Activated T-cell treated with anti-CD3 and anti-CD28 coated beads, Interleukin-2, amount 50 U/mL, for 24 hours (primary cell): ENCODE data around the gene GRID2.
"Not testable (repeated sequence)": the region's sequence is repeated elsewhere in the genome, so short reads cannot be mapped to it uniquely, and the experiment has no call there.

Experiments used
- DNase-seq: peaks from one replicate; pipeline ENCODE4 v3.0.0-alpha.2; 2020
- H3K27ac Mint-ChIP-seq: 2 replicates; pipeline ENCODE4 v1.8.0; 2020; ENCODE audit warnings: mild to moderate bottlenecking, mixed read lengths
- H3K27me3 Mint-ChIP-seq: 2 replicates; pipeline ENCODE4 v1.8.0; 2020; ENCODE audit warnings: mixed read lengths
- H3K36me3 Mint-ChIP-seq: 2 replicates; pipeline ENCODE4 v1.8.0; 2020; ENCODE audit warnings: low read depth, mixed read lengths
- H3K4me1 Mint-ChIP-seq: 2 replicates; pipeline ENCODE4 v1.8.0; 2020; ENCODE audit warnings: low read depth, mixed read lengths
- H3K4me3 Mint-ChIP-seq: 2 replicates; pipeline ENCODE4 v1.8.0; 2020; ENCODE audit warnings: mild to moderate bottlenecking, moderate library complexity, mixed read lengths
- H3K9me3 Mint-ChIP-seq: 2 replicates; pipeline ENCODE4 v1.8.0; 2020; ENCODE audit warnings: mixed read lengths

Gene GRID2

GRCh38 chr4:92442131-92442530 lies 138.4 kb downstream of the GRID2 start:
- H3K36me3 Mint-ChIP-seq, H3K27ac Mint-ChIP-seq, H3K4me3 Mint-ChIP-seq, H3K27me3 Mint-ChIP-seq, H3K4me1 Mint-ChIP-seq, DNase-seq, H3K9me3 Mint-ChIP-seq: not testable (repeated sequence)

- not testable (repeated sequence) for H3K4me1 Mint-ChIP-seq, H3K27ac Mint-ChIP-seq, H3K36me3 Mint-ChIP-seq, H3K9me3 Mint-ChIP-seq, H3K4me3 Mint-ChIP-seq, DNase-seq, H3K27me3 Mint-ChIP-seq
Observed at GRCh38 chr4:92444143-92444843, 140.5 kb downstream of the GRID2 start.

GRCh38 chr4:92445127-92445526 lies 141.4 kb downstream of the GRID2 start:
- no peaks in the 10 kb centered on the region for H3K27me3 Mint-ChIP-seq
- H3K27ac Mint-ChIP-seq, result no peak overlapping the region

GRCh38 chr4:92447255-92447905 lies 143.6 kb downstream of the GRID2 start:
- DNase-seq, result no peak
- H3K9me3 Mint-ChIP-seq, result peaks cover 9% of the 10 kb centered on the region
- H3K4me1 Mint-ChIP-seq, result no peaks in the 10 kb centered on the region
- no peak overlapping the region for H3K27ac Mint-ChIP-seq
- no peaks in the 10 kb centered on the region for H3K27me3 Mint-ChIP-seq
- no peaks in the 10 kb centered on the region for H3K36me3 Mint-ChIP-seq
- H3K4me3 Mint-ChIP-seq, result no peak overlapping the region

More at GRCh38 chr4:92445127-92445526, 141.4 kb downstream of the GRID2 start:
- no peak for DNase-seq
- peaks cover 9% of the 10 kb centered on the region for H3K9me3 Mint-ChIP-seq
- H3K36me3 Mint-ChIP-seq, result no peaks in the 10 kb centered on the region
- no peaks in the 10 kb centered on the region for H3K4me1 Mint-ChIP-seq
- no peak overlapping the region for H3K4me3 Mint-ChIP-seq

DNA sequence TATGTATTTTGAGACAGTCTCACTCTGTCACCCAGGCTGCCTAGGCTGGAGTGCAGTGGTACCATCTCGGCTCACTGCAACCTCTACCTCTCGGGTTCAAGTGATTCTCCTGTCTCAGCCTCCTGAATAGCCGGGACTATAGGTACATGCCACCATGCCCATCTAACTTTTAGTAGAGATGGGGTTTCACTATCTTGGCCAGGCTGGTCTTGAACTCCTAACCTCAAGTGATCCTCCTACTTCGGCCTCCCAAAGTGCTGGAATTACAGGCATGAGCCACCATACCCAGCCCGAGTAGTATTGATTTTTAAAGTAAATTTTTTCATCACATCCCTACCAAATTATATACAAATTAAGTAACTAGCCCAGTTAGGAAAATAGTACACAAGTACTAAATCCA lies 144.4 kb downstream of the GRID2 start:
- not testable (repeated sequence) for H3K4me1 Mint-ChIP-seq, DNase-seq

GRCh38 chr4:92450694-92451093 lies 146.9 kb downstream of the GRID2 start:
- Mint-ChIP-seq H3K4me3 (no peak overlapping the region), H3K27me3 (no peaks in the 10 kb centered on the region), H3K9me3 (peaks cover 5% of the 10 kb centered on the region), H3K27ac (no peak overlapping the region), H3K4me1 (no peaks in the 10 kb centered on the region), H3K36me3 (no peaks in the 10 kb centered on the region)
- DNase-seq, result no peak

More for the DNA sequence above, 144.4 kb downstream of the GRID2 start:
- not testable (repeated sequence) for H3K4me3 Mint-ChIP-seq, H3K27ac Mint-ChIP-seq, H3K27me3 Mint-ChIP-seq, H3K9me3 Mint-ChIP-seq, H3K36me3 Mint-ChIP-seq

DNA sequence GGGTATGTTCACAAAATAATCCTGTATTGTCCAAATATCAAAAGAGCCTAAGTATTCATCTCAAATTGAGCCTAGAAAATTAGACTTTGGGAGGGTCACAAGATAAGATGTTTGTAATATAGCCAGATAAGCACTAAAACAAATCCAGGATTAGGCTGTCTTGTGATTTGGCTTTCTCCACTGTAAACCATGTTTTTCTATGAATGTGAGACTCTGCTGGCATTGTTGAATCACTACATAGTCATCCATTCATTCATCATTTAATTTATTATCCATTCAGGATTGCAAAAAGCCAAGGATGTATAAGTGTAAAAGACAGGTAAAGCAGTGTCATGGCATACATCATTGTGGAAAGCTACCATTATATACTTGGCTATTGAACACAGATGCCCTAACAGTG lies 148.0 kb downstream of the GRID2 start:
- H3K4me1 Mint-ChIP-seq, result no peaks in the 10 kb centered on the region
- no peaks in the 10 kb centered on the region for H3K27me3 Mint-ChIP-seq
- no peaks in the 10 kb centered on the region for H3K36me3 Mint-ChIP-seq
- no peak overlapping the region for H3K4me3 Mint-ChIP-seq
- H3K27ac Mint-ChIP-seq, result no peak overlapping the region
- no peak for DNase-seq
- H3K9me3 Mint-ChIP-seq, result peaks cover 6% of the 10 kb centered on the region

- H3K9me3 Mint-ChIP-seq, H3K4me3 Mint-ChIP-seq: not testable (repeated sequence)
Observed at GRCh38 chr4:92452383-92452782, 148.6 kb downstream of the GRID2 start.

GRCh38 chr4:92455329-92455839 lies 151.6 kb downstream of the GRID2 start:
- Mint-ChIP-seq H3K36me3 (no peaks in the 10 kb centered on the region), H3K9me3 (peaks cover 9% of the 10 kb centered on the region), H3K27me3 (no peaks in the 10 kb centered on the region), H3K4me1 (no peaks in the 10 kb centered on the region), H3K27ac (no peak overlapping the region), H3K4me3 (no peak overlapping the region)
- DNase-seq, result no peak

More at GRCh38 chr4:92452383-92452782, 148.6 kb downstream of the GRID2 start:
- not testable (repeated sequence) for H3K27me3 Mint-ChIP-seq, H3K36me3 Mint-ChIP-seq, H3K27ac Mint-ChIP-seq, DNase-seq, H3K4me1 Mint-ChIP-seq

GRCh38 chr4:92455951-92456350 lies 152.2 kb downstream of the GRID2 start:
- peaks cover 9% of the 10 kb centered on the region for H3K9me3 Mint-ChIP-seq
- DNase-seq, result no peak
- H3K27me3 Mint-ChIP-seq, result no peaks in the 10 kb centered on the region
- H3K4me3 Mint-ChIP-seq, result no peak overlapping the region
- no peak overlapping the region for H3K27ac Mint-ChIP-seq
- H3K36me3 Mint-ChIP-seq, result no peaks in the 10 kb centered on the region
- no peaks in the 10 kb centered on the region for H3K4me1 Mint-ChIP-seq

DNA sequence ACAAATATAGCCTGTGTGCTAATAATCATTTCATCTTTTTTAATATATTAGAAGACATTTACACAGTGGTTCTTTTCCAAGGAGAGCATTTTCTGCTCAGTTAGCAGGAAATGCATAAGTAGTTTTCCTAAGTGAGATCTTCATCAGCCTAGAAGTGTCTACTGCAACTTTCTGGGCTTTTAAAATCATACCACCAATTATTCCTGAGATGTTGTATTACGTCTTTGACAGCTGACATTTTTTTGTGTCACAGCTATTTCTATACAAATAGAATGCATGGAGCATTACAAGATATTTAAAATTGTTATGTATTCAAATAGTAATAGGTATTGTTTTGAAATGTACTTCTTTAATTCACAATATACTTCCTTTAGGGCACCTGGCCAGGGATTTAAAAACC lies 158.0 kb downstream of the GRID2 start:
- Mint-ChIP-seq H3K27me3 (no peaks in the 10 kb centered on the region), H3K4me1 (no peaks in the 10 kb centered on the region), H3K9me3 (peaks cover 2% of the 10 kb centered on the region), H3K27ac (no peak overlapping the region), H3K36me3 (no peaks in the 10 kb centered on the region), H3K4me3 (no peak overlapping the region)
- no peak for DNase-seq

DNA sequence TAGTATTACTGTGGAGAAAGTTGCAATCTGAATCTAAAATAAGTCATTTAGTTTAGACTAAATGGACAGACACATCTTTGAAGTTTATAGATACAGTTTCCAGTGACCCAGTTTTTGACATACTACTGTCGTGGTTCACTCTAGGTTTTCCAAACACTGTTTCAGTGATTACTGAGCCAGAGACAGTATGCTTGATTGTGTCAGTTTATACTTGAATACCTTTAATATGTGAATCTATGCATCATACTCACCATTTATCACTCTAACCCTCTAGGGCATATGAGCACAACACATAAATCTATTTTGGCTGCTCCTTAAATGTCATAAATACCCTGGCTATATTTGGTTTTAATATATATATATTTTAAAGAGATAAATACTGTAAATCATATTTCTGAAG lies 173.5 kb downstream of the GRID2 start:
- no peaks in the 10 kb centered on the region for H3K4me1 Mint-ChIP-seq
- H3K4me3 Mint-ChIP-seq, result no peak overlapping the region
- DNase-seq, result no peak
- peaks cover 15% of the 10 kb centered on the region for H3K9me3 Mint-ChIP-seq
- H3K27ac Mint-ChIP-seq, result no peak overlapping the region
- no peaks in the 10 kb centered on the region for H3K36me3 Mint-ChIP-seq
- no peaks in the 10 kb centered on the region for H3K27me3 Mint-ChIP-seq

DNA sequence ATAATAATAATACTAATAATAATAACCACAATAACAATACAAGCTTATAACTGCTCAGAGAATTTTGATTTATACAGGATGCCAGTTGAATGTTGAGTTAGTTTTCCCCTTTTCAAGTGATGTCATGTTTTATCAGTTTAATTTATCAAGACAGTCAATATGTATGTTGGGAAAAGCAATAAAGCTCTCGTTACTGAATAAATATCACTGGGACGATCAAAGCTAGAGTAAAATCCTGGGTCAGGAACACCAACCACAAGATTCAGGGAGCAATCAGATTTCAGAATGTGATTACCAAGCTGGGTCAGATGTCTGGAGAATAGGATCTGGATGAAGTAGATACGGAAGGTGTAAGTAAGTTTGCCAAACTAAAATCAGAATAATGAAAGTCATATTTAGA lies 179.6 kb downstream of the GRID2 start:
- Mint-ChIP-seq H3K36me3 (no peaks in the 10 kb centered on the region), H3K27ac (no peak overlapping the region), H3K4me1 (no peaks in the 10 kb centered on the region), H3K9me3 (peaks cover 7% of the 10 kb centered on the region), H3K4me3 (no peak overlapping the region), H3K27me3 (no peaks in the 10 kb centered on the region)
- no peak for DNase-seq

DNA sequence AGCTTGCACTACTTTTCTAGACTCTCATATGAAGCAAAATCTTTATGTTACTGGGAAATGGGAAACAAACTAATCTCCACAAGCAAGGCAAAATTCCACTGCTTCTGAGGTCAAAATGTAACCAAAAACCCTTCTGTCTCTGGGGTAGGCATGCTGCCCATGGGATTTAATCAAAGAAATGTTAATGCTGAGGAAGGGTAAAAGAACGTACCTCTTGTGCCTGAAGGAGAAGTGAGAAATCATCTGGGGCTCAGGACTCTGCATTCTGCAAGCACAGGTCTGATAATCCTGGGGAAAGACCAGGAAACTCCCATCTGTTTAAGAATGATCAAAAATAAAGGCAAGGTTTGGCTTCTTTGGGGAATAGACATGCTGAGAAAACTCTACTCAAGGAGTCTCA lies 184.7 kb downstream of the GRID2 start:
- H3K27ac Mint-ChIP-seq, result no peak overlapping the region
- no peaks in the 10 kb centered on the region for H3K4me1 Mint-ChIP-seq
- H3K4me3 Mint-ChIP-seq, result no peak overlapping the region
- H3K9me3 Mint-ChIP-seq, result peaks cover 9% of the 10 kb centered on the region
- no peak for DNase-seq
- H3K27me3 Mint-ChIP-seq, result no peaks in the 10 kb centered on the region
- H3K36me3 Mint-ChIP-seq, result no peaks in the 10 kb centered on the region

- H3K9me3 Mint-ChIP-seq, result peaks cover 5% of the 10 kb centered on the region
- no peaks in the 10 kb centered on the region for H3K27me3 Mint-ChIP-seq
- H3K4me3 Mint-ChIP-seq, result no peak overlapping the region
- H3K4me1 Mint-ChIP-seq, result no peaks in the 10 kb centered on the region
- no peak overlapping the region for H3K27ac Mint-ChIP-seq
- no peaks in the 10 kb centered on the region for H3K36me3 Mint-ChIP-seq
- no peak for DNase-seq
Observed at GRCh38 chr4:92497141-92497540, 193.4 kb downstream of the GRID2 start.
